SK-N-SH treated with all-trans-retinoic acid at 6 μM for 48 hours (cell line): ENCODE measurements around the gene SPON1.
"Not testable (repeated sequence)": the region's sequence is repeated elsewhere in the genome, so short reads cannot be mapped to it uniquely, and the experiment has no call there.

Experiments used
- ATAC-seq: fragments of 200-7000 bp; cut with Tn5 transposase; 3 replicates; pipeline ENCODE4 v1.9.1; 2020; ENCODE audit warnings: mild to moderate bottlenecking, moderate library complexity
- ARNTL ChIP-seq: fragments of 450-650 bp; formaldehyde crosslinking; IDR thresholded peaks from 2 replicates; pipeline ENCODE4 v1.5.0; 2020; ENCODE audit warnings: low read depth, mild to moderate bottlenecking, moderate library complexity, borderline replicate concordance
- BACH2 ChIP-seq: fragments of 250-450 bp; sonication (Bioruptor Pico); IDR thresholded peaks from 2 replicates; pipeline ENCODE4 v1.9.0; 2021; ENCODE audit warnings: mild to moderate bottlenecking, borderline replicate concordance
- CREB5 ChIP-seq: fragments of 250-450 bp; sonication (Bioruptor Pico); IDR thresholded peaks from 2 replicates; pipeline ENCODE4 v1.5.1; 2020; ENCODE audit warnings: low read depth, mild to moderate bottlenecking, moderate library complexity
- CSDC2 ChIP-seq: fragments of 250-450 bp; sonication (Bioruptor Pico); IDR thresholded peaks from 2 replicates; pipeline ENCODE4 v1.5.0; 2020; ENCODE audit warnings: mild to moderate bottlenecking, moderate library complexity
- CSRNP3 ChIP-seq: fragments of 250-450 bp; sonication (Bioruptor Pico); IDR thresholded peaks from 2 replicates; pipeline ENCODE4 v1.5.1; 2021; ENCODE audit warnings: mild to moderate bottlenecking, moderate library complexity
- GLIS3 ChIP-seq: fragments of 250-450 bp; sonication (Bioruptor Pico); IDR thresholded peaks from 2 replicates; pipeline ENCODE4 v1.5.0; 2020; ENCODE audit warnings: mild to moderate bottlenecking, moderate library complexity
- ISL1 ChIP-seq: fragments of 250-450 bp; sonication (Bioruptor Pico); IDR thresholded peaks from 2 replicates; pipeline ENCODE4 v2.1.2; 2022; ENCODE audit warnings: mild to moderate bottlenecking, moderate library complexity
- OSR1 ChIP-seq: fragments of 250-450 bp; sonication (Bioruptor Pico); IDR thresholded peaks from 2 replicates; pipeline ENCODE4 v1.8.0; 2022; ENCODE audit warnings: moderate library complexity, mild to moderate bottlenecking, inconsistent platforms
- PATZ1 ChIP-seq: fragments of 250-450 bp; sonication (Bioruptor Pico); IDR thresholded peaks from 2 replicates; pipeline ENCODE4 v1.8.0; 2020; ENCODE audit warnings: mild to moderate bottlenecking, moderate library complexity, borderline replicate concordance
- POU6F1 ChIP-seq: fragments of 250-450 bp; sonication (Bioruptor Pico); IDR thresholded peaks from 2 replicates; pipeline ENCODE4 v1.8.0; 2021; ENCODE audit warnings: low read depth, mild to moderate bottlenecking, moderate library complexity, borderline replicate concordance
- PPARA ChIP-seq: fragments of 250-450 bp; sonication (Bioruptor Pico); IDR thresholded peaks from 2 replicates; pipeline ENCODE4 v1.5.0; 2020; ENCODE audit warnings: mild to moderate bottlenecking, borderline replicate concordance
- RARB ChIP-seq: fragments of 250-450 bp; sonication (Bioruptor Pico); IDR thresholded peaks from 2 replicates; pipeline ENCODE4 v1.8.0; 2021; ENCODE audit warnings: mild to moderate bottlenecking, moderate library complexity
- SNAI2 ChIP-seq: fragments of 250-450 bp; sonication (Bioruptor Pico); IDR thresholded peaks from 2 replicates; pipeline ENCODE4 v1.5.0; 2020; ENCODE audit warnings: mild to moderate bottlenecking, moderate library complexity
- TOX ChIP-seq: fragments of 250-450 bp; sonication (Bioruptor Pico); IDR thresholded peaks from 2 replicates; pipeline ENCODE4 v1.8.0; 2021; ENCODE audit warnings: mild to moderate bottlenecking, moderate library complexity, borderline replicate concordance
- TSHZ2 ChIP-seq: fragments of 250-450 bp; sonication (Bioruptor Pico); IDR thresholded peaks from 2 replicates; pipeline ENCODE4 v1.5.0; 2020; ENCODE audit warnings: mild to moderate bottlenecking, moderate library complexity
- ZC3H10 ChIP-seq: fragments of 250-450 bp; sonication (Bioruptor Pico); IDR thresholded peaks from 2 replicates; pipeline ENCODE4 v1.5.1; 2021; ENCODE audit warnings: mild to moderate bottlenecking, moderate library complexity
- ZFP30 ChIP-seq: fragments of 450-650 bp; formaldehyde crosslinking; IDR thresholded peaks from 2 replicates; pipeline ENCODE4 v1.5.0; 2022; ENCODE audit warnings: mild to moderate bottlenecking, moderate library complexity
- ZNF565 ChIP-seq: fragments of 450-650 bp; formaldehyde crosslinking; conservative IDR thresholded peaks from 2 replicates; pipeline ENCODE4 v1.5.0; 2020; ENCODE audit warnings: low read depth, mild to moderate bottlenecking, moderate library complexity
- ZNF70 ChIP-seq: fragments of 450-650 bp; formaldehyde crosslinking; IDR thresholded peaks from 2 replicates; pipeline ENCODE4 v1.5.0; 2020; ENCODE audit warnings: mild to moderate bottlenecking, moderate library complexity

The SPON1 gene

GRCh38 chr11:13931356-13931755 is 31.2 kb upstream of the SPON1 start:
- no peak for ATAC-seq
- TF ChIP-seq PATZ1 (no peak), ISL1 (CRISPR knock-in tag) (no peak), PPARA (CRISPR knock-in tag) (no peak), CSRNP3 (CRISPR knock-in tag) (no peak), RARB (no peak), ZC3H10 (CRISPR knock-in tag) (no peak), ZNF70 (CRISPR knock-in tag) (no peak), GLIS3 (CRISPR knock-in tag) (no peak), CSDC2 (CRISPR knock-in tag) (no peak), SNAI2 (no peak), POU6F1 (CRISPR knock-in tag) (no peak), ZFP30 (no peak), ZNF565 (no peak), BACH2 (no peak), ARNTL (no peak), TOX (CRISPR knock-in tag) (no peak), CREB5 (CRISPR knock-in tag) (no peak), OSR1 (no peak)
- TF ChIP-seq, all 23 proteins: peak for 0

GRCh38 chr11:13937154-13937553 is 25.4 kb upstream of the SPON1 start:
- ATAC-seq: not testable (repeated sequence)

- not testable (repeated sequence) for ATAC-seq
Measured at GRCh38 chr11:13938829-13939228, 23.7 kb upstream of the SPON1 start.

- TF ChIP-seq TSHZ2: no peak
- TF ChIP-seq RARB: no peak
- no peak for TF ChIP-seq ISL1 (CRISPR knock-in tag)
- no peak for TF ChIP-seq ZFP30
- TF ChIP-seq PATZ1: no peak
- no peak for ATAC-seq
Measured at GRCh38 chr11:13939961-13940906, 22.3 kb upstream of the SPON1 start.
